Peyer's patch (tissue), 4 donors: ENCODE measurements around the gene SRD5A1.

Source experiments
- POLR2A ChIP-seq, 2 donors: fragments of 450-650 bp; IDR thresholded peaks; one replicate each; pipeline ENCODE4 v1.5.1; 2017; ENCODE audit warnings: antibody characterized with exemption in 2 of 2, mild to moderate bottlenecking in 2 of 2, moderate library complexity in 2 of 2
- TF ChIP-seq, protein P1 (sequence below), 6 experiments: fragments of 450-650 bp in 4 of 6; fragments of 200-600 bp in 2 of 6; sonication (generic) in 1 of 6; IDR thresholded peaks; one replicate each; pipeline ENCODE4 v1.5.1; 2017 to 2019; ENCODE audit warnings: antibody characterized with exemption in 6 of 6, mild to moderate bottlenecking in 3 of 6, moderate library complexity in 1 of 6

DNA sequence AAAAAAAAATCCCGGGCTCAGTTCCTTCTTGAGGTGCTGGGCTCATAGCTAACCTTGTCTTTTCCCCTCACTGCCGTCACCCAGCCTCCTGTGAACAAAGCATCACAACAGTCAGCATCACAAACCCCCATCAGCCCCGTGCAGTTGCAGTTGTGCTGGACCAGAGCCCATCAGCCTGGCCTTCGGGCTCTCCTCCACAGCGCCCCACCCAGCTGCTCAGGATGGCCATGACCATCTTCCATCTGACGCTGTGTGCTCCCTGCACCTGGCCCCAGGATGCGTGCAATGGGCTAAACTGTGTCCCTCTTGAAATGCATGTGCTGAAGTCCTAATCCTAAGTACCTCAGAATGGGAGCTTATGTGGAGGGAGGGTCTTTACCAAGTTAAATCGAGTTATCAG, 48.5 kb upstream of the SRD5A1 start:
- TF ChIP-seq, protein P1, sequence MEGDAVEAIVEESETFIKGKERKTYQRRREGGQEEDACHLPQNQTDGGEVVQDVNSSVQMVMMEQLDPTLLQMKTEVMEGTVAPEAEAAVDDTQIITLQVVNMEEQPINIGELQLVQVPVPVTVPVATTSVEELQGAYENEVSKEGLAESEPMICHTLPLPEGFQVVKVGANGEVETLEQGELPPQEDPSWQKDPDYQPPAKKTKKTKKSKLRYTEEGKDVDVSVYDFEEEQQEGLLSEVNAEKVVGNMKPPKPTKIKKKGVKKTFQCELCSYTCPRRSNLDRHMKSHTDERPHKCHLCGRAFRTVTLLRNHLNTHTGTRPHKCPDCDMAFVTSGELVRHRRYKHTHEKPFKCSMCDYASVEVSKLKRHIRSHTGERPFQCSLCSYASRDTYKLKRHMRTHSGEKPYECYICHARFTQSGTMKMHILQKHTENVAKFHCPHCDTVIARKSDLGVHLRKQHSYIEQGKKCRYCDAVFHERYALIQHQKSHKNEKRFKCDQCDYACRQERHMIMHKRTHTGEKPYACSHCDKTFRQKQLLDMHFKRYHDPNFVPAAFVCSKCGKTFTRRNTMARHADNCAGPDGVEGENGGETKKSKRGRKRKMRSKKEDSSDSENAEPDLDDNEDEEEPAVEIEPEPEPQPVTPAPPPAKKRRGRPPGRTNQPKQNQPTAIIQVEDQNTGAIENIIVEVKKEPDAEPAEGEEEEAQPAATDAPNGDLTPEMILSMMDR (IDR thresholded peaks at IDR 0.05) = no peak
- TF ChIP-seq POLR2A (IDR thresholded peaks at IDR 0.05) = no peak
